HepG2 (cell line): ENCODE results near the gene ODAM.

Source experiments
- E2F1 ChIP-seq: sonication (generic); formaldehyde crosslinking; IDR thresholded peaks from 2 replicates; pipeline ENCODE4 v1.5.0; 2020; ENCODE audit warnings: missing genetic modification reagents
- FOXM1 ChIP-seq: sonication (generic); formaldehyde crosslinking; IDR thresholded peaks from 2 replicates; pipeline ENCODE4 v1.5.0; 2020; ENCODE audit warnings: missing genetic modification reagents
- IRF9 ChIP-seq: sonication (generic); formaldehyde crosslinking; IDR thresholded peaks from 2 replicates; pipeline ENCODE4 v1.8.0; 2022; ENCODE audit warnings: missing genetic modification reagents, mild to moderate bottlenecking, borderline replicate concordance
- SMARCC2 ChIP-seq: fragments of 450-650 bp; IDR thresholded peaks from 2 replicates; pipeline ENCODE4 v1.6.1; 2017; ENCODE audit warnings: antibody characterized with exemption, mild to moderate bottlenecking
- TBP ChIP-seq: sonication (generic); formaldehyde crosslinking; IDR thresholded peaks from 2 replicates; pipeline ENCODE4 v1.5.0; 2020; ENCODE audit warnings: missing genetic modification reagents

- TF ChIP-seq IRF9 (CRISPR knock-in tag): no peak
- no peak for TF ChIP-seq FOXM1 (CRISPR knock-in tag)
- no peak for TF ChIP-seq E2F1 (CRISPR knock-in tag)
- no peak for TF ChIP-seq TBP (CRISPR knock-in tag)
- no peak for TF ChIP-seq SMARCC2
These were observed 15.7 kb upstream of the ODAM start for GRCh38 chr4:70179811-70180210.
